ENCODE results near the gene BLOC1S4. TPM values are rescaled to one million over a fixed set of nuclear protein-coding genes. Genes with fewer than 3 reads are reported as not detected.

Gene BLOC1S4
- total RNA-seq, 1 experiment from 2014 or later: 14.9 TPM

GRCh38 chr4:6754481-6755087 lies 38.6 kb downstream of the BLOC1S4 start:
- Mint-ChIP-seq H3K36me3 (ENCODE audit: insufficient read depth in 1 of 3, low read depth in 3 of 3) (no peaks in the 10 kb centered on the region), H3K27ac (no peak overlapping the region), H3K9me3 (peaks cover 0 to 3% of the 10 kb centered on the region in 2 experiments; a peak in 1 of 5 replicates), H3K4me1 (peaks cover 7 to 17% of the 10 kb centered on the region in 2 experiments), H3K4me3 (no peak overlapping the region), H3K27me3 (ENCODE audit: low read depth) (no peaks in the 10 kb centered on the region; the same call in 1 of the 2 replicates)
- no peaks in the 10 kb centered on the region for H3K79me1 ChIP-seq (ENCODE audit: insufficient read depth, low read depth, low read length, poor library complexity, severe bottlenecking)
- H2BK12ac ChIP-seq (ENCODE audit: insufficient read length, low read depth, low read length): no peak overlapping the region
- H3K4me1 ChIP-seq (ENCODE audit: insufficient read depth, low read length): no peaks in the 10 kb centered on the region
- H3K23ac ChIP-seq (ENCODE audit: insufficient read length, low read depth, low read length): no peak overlapping the region
- no peaks in the 10 kb centered on the region for H3K9me3 ChIP-seq (ENCODE audit: control insufficient read depth, low read depth, low read length)
- H4K91ac ChIP-seq (ENCODE audit: insufficient read length, low read depth, low read length): no peak overlapping the region
- no peaks in the 10 kb centered on the region for H3K79me2 ChIP-seq (ENCODE audit: insufficient read depth, low read length)
- TF ChIP-seq CTCF (conservative IDR thresholded peaks at IDR 0.05): no peak
- no peak overlapping the region for H4K5ac ChIP-seq (ENCODE audit: insufficient read length, low read depth, low read length)
- WGBS (ENCODE audit: extremely low coverage, insufficient read length, low lambda C conversion rate): no CpG with 5 or more reads among the region's 3 CpGs
- no peak overlapping the region for H3T11ph ChIP-seq (ENCODE audit: low read length)
- no peak overlapping the region for H3K4ac ChIP-seq (ENCODE audit: low read depth, low read length)
- H3K27ac ChIP-seq (ENCODE audit: insufficient read length, low read depth, low read length): no peak overlapping the region
- H3K14ac ChIP-seq (ENCODE audit: insufficient read depth, low read length): no peak overlapping the region
- H3K56ac ChIP-seq (ENCODE audit: insufficient read length, low read depth, low read length): no peak overlapping the region
- H2AFZ ChIP-seq (ENCODE audit: low read length): no peak overlapping the region
- H4K8ac ChIP-seq (replicated peaks; ENCODE audit: insufficient read length, low read depth, low read length): no peak overlapping the region
- no peak overlapping the region for H2BK120ac ChIP-seq (ENCODE audit: low read depth, low read length, poor library complexity, severe bottlenecking)
- H4K20me1 ChIP-seq (ENCODE audit: control insufficient read depth, insufficient read depth, insufficient read length): no peaks in the 10 kb centered on the region
- no peak overlapping the region for H3K18ac ChIP-seq (ENCODE audit: insufficient read length, low read depth, low read length)
- H3K4me2 ChIP-seq (ENCODE audit: insufficient read depth, insufficient read length, low read length): no peak overlapping the region
- no peak overlapping the region for H2BK5ac ChIP-seq (ENCODE audit: insufficient read length, low read length)
- no peak for DNase-seq
- H3K27me3 ChIP-seq (ENCODE audit: insufficient read depth, low read length): no peaks in the 10 kb centered on the region
- H3K9ac ChIP-seq (ENCODE audit: extremely low read depth, insufficient read length, low read length): no peak overlapping the region
- no peaks in the 10 kb centered on the region for H3K23me2 ChIP-seq (ENCODE audit: insufficient read length, low read depth, low read length, poor library complexity, severe bottlenecking)
- no peak overlapping the region for H2BK15ac ChIP-seq (ENCODE audit: low read depth, low read length)
- H2AK5ac ChIP-seq (ENCODE audit: insufficient read length, low read length): no peak overlapping the region
- no peak overlapping the region for H2BK20ac ChIP-seq (ENCODE audit: low read depth, low read length, poor library complexity, severe bottlenecking)
